Hematopoietic multipotent progenitor cell treated with erythropoietin and hydrocortisone succinate and interleukin-3 and kit ligand, for 17 days (in vitro differentiated cells): Measurements from ENCODE around the gene SDCCAG8.

Experiments
- DNase-seq: peaks from one replicate; pipeline ENCODE4 v3.0.0-alpha.2; 2015; ENCODE audit warnings: low spot score

SDCCAG8 gene

DNA sequence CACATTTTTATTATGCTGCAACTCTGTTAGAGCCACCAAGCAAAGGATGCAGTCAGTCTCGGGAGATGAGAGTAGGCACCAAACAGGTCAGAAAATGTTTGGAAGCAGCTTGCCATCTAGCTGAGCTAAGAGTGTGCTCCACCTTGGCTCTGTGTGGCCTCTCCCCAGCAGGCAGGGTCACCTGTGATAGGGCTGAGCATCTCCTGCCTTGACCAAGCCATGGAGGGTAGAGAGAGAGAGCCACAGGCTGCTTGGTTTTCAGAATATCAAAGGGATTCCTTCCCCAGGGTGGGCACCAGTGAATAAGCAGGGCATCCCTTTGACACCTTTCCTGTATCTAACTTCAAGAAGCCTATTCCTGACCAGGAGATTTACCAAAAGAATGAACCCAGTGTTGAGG lies 135.5 kb downstream of the SDCCAG8 start:
- DNase-seq, result no peak

GRCh38 chr1:243393096-243393495 lies 137.3 kb downstream of the SDCCAG8 start:
- no peak for DNase-seq

DNA sequence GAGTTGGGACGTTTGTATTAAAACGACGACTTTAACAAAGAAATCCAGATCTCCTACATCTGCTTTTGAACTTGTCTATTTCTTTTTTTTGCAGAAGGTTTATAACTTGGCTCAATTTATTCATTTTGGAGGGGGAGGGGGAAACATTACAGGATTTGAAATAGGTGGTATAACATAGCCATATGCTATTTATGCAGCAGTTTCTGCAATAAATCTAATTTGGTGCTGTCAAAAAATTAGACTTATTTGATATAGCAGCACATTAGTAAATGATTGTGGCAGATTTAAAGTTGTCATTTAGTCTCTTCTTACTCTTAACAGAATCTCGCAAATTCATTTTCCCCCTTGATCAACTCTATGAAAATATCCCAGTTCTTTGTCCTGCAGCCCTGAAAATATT lies 138.2 kb downstream of the SDCCAG8 start:
- no peak for DNase-seq

DNA sequence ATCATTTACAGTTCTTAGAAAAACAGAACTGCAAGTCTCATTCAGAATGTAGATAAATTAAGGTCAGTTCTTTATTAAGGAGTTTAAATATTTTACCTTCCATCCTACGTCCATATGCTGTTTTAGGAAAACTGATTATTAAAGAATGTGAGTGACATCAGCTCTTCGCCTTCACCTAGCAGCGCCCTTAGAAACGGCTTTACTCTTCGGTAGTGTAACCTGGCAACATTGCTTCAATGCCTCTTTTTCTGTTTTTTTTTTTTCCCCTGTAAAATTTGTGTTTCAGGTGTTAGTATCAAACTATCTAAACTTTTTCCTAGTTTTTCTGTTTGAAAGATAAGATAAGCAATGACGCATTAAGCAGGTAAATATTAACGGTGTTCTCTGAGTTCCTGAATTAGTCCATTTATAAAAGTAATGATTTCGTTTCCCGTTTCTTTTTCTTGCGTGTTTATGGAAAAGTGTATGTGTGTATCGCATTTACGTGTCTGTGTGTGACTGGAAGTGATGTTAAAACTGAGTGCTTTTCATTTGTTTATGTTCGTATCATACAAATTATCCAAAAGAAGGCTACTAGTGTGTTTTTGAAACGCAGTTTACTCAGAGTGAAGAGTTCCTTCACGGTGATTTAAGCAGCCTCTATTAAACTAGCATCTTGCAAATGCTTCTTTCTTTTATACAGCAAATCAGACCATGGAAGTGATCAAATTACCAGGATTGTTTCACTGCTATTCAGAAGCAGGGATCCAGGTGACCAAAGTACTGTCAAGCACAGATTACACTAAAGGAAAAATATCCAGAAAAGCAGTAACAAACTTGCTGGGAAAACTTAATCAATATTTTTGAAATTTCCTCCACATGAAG lies 139.0 kb downstream of the SDCCAG8 start:
- DNase-seq, result no peak

- DNase-seq, result no peak
These were observed 140.6 kb downstream of the SDCCAG8 start for GRCh38 chr1:243396424-243396823.

GRCh38 chr1:243396876-243397275 lies 141.0 kb downstream of the SDCCAG8 start:
- no peak for DNase-seq

- no peak for DNase-seq
These were observed 141.9 kb downstream of the SDCCAG8 start for GRCh38 chr1:243397613-243398321.

- no peak for DNase-seq
These were observed 143.8 kb downstream of the SDCCAG8 start for GRCh38 chr1:243399561-243400155.

DNA sequence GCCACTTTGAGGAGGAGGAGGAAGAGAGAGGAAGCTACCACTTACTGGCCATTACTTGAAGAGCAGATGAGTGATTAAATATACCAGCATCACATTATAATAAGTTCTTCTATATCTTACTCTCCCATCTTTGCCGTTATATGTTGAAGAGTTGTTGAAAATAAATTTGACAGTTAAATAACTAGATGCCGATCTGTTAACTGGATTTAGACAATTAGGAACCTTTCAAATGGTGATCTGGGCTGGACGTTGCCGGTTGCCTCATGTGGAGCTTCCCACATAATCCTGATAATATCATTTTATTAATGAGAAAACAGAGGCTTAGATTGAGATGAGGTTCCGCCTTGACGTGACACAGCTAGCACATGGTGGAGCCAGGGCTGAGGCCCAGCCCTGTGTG lies 147.0 kb downstream of the SDCCAG8 start:
- DNase-seq, result no peak

GRCh38 chr1:243406424-243406823 lies 150.6 kb downstream of the SDCCAG8 start:
- DNase-seq, result no peak

DNA sequence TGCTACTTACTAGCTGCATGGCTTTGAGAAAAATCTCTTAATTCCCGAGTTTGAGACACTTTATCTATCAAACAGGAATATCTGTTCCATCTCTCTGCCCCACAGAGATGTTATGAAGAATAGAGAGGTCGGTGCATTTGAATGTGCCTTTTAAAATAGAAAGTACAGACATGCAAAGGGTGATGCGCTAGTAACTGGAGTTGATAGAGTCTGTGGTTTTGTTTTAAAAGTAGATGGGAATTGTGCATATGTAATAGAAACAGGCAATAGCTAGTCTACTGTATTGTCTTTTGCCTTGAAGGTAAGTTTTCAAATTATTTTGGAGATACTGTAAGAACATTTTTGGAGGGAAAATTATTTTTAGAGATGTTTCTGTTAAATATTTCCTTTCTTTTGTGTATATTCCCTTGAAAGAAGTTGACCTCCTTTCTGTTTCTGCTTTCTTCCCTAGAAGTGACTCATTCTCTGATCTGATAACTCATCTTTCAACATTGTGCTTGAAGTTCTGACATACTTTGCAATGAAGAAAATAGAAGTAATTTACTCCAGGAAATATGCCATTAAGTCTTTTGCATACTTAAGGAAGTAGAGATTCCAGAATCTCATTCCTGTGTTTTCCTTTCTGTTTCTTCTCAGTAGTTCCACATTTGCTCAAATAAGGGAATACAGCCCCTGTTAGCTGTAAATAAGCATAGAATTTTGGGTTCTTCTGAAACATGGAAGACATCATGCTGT lies 151.6 kb downstream of the SDCCAG8 start:
- DNase-seq, result no peak

DNA sequence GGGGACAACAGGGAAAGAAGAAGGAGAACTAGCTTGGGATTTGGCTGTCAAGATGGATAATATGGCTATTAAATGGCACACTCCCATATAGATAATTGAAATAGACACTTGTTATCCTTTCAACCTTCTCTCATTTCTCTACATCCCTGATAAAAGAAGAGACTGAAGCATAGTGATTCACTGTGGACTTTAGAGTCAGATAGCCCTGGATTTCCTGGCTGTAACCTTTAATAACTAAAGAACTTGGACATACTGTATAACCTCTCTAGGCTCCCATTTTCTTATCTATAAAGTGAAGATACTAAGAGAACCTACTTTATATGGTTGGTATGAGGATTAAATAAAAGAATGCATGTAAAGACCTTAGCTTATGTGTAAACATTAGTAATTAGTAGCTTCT lies 152.6 kb downstream of the SDCCAG8 start:
- no peak for DNase-seq

GRCh38 chr1:243409284-243409683 lies 153.4 kb downstream of the SDCCAG8 start:
- DNase-seq, result no peak

DNA sequence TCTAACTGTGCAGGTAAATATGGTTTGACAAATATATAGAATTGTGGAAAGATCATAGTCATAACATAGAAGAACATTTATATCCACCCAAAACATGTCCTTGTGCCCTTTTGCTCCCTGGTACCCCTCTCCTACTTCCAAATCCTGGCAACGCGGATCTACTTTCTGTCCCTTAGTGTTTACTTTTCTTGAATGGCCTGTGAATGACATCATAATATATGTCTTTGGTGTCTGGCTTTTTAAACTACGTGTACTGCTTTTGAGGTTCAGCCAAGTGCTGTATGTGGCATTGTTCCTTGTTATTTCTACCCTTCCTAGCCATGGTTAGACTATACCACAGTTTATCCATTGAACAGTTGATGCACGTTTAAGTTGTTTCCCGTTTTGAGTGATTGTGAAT lies 155.6 kb downstream of the SDCCAG8 start:
- DNase-seq, result no peak

GRCh38 chr1:243413431-243414151 lies 157.8 kb downstream of the SDCCAG8 start:
- DNase-seq, result no peak

- DNase-seq, result no peak
These were observed 158.3 kb downstream of the SDCCAG8 start for GRCh38 chr1:243414152-243414494.

DNA sequence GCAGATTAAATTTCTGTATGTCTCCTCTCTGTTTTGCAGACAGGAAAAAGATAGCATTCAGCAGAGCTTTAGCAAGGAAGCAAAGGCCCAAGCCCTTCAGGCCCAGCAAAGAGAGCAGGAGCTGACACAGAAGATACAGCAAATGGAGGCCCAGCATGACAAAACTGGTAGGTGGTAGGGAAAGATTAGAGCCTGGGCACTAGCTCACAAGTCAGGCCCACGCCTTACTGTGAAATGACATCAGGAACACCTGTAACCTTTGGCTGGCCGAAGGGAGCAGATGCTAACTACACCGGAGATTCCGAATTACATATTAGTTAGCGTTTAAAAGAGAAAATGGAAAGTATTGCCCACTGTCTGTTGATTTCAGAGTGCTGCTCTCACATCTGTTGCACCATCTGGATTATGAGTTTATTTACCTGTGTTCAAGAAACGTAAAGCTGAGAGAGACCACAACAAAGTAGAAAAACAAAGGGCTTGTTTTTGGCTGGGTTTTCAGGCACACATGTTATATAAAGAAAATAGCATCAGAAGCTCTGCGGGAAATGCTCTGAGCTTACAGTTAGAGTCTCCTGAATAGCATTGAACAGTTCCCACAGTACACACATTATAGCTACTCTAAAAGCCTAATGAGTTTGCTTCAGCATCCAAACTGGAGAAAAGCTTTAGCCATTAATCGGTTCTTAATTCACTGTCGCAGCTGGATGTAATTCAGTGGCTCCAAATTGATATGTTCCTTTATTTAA lies 160.0 kb downstream of the SDCCAG8 start:
- DNase-seq, result no peak

DNA sequence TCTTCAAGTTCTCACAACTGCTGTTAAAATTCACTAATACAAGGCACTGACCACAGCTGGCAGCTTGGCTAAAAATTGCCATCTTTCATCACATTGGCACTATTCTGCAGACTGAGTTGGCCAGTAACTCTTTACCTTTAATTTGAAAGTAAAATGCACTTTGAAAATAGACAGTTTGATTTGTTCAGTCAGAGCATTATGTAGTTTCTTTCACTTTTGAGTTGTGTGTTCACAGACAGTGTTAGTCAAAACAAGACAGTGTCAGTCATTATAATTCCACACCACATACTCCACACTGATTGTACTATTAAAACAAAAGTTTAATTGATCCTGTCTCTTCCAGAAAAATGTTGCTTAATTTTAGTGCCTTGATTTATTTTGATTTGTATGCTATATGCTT lies 160.7 kb downstream of the SDCCAG8 start:
- DNase-seq, result no peak

DNA sequence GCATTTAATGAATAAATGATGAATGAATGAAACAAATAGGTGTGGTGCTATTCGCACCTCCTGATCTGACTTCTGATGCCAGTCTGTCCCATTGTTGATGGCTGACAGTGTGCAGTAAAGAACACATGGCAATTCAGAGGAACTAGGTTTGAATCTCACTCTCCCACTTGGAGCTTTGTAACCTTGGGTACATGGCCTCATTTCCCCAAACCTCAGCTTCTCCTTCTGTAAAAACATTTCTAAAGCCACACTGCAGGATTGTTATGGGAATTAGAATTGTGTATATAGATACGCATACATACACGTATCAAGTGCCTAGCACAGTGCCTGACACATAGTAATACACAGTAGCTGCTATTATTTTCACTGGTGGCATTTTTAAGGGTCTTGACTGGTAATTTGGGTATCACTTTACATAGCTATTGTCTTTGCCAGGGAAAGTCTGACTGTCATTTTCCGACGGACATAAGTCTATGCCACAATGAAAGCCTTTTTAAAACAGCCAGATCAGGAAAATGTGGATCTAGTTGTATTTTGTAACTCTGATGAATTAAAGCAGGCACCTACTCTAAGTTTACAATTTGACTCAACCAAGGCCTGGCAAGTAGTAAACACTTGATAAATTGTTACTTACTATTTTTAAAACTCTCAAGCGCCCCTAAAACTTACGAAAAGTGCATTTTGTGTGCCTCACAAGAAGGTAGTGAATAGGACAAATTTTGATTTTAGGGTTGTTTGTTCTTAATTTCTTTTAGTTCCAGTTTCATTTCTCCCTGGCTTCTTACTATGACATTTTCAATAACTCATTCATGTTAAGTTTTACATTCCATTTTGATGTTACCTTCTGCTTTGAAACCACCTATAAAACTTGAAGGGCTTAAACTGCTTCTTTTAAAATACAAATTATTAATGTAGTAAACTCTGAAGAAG lies 164.4 kb downstream of the SDCCAG8 start:
- DNase-seq, result no peak
